HuH-7 (cell line): ENCODE results near the gene TOX2.

Experiments used
- DNase-seq: peaks from one replicate; pipeline ENCODE4 v3.0.0; 2011; ENCODE audit warnings: low spot score

The TOX2 gene

GRCh38 chr20:44075950-44076232 lies 161.2 kb downstream of the TOX2 start:
- DNase-seq, result no peak

GRCh38 chr20:44079291-44079690 lies 164.6 kb downstream of the TOX2 start:
- DNase-seq, result no peak

GRCh38 chr20:44080064-44080463 lies 165.4 kb downstream of the TOX2 start:
- DNase-seq, result no peak

- DNase-seq, result peak; percentile 84
Measured at GRCh38 chr20:44080646-44081267, 166.1 kb downstream of the TOX2 start.

- DNase-seq, result no peak
Measured at GRCh38 chr20:44081476-44081875, 166.8 kb downstream of the TOX2 start.

GRCh38 chr20:44081888-44082287 lies 167.2 kb downstream of the TOX2 start:
- no peak for DNase-seq

GRCh38 chr20:44083220-44083933 lies 168.7 kb downstream of the TOX2 start:
- DNase-seq, result no peak

GRCh38 chr20:44084439-44084838 lies 169.8 kb downstream of the TOX2 start:
- DNase-seq, result no peak

GRCh38 chr20:44084891-44085290 lies 170.2 kb downstream of the TOX2 start:
- DNase-seq, result no peak

- DNase-seq, result no peak
Measured at GRCh38 chr20:44085616-44086434, 171.2 kb downstream of the TOX2 start.

GRCh38 chr20:44087051-44087856 lies 172.6 kb downstream of the TOX2 start:
- no peak for DNase-seq

- no peak for DNase-seq
Measured at GRCh38 chr20:44087857-44088120, 173.1 kb downstream of the TOX2 start.

- no peak for DNase-seq
Measured at GRCh38 chr20:44089987-44090674, 175.5 kb downstream of the TOX2 start.

GRCh38 chr20:44091026-44091425 lies 176.4 kb downstream of the TOX2 start:
- no peak for DNase-seq

- DNase-seq, result no peak
Measured at GRCh38 chr20:44092551-44093248, 178.0 kb downstream of the TOX2 start.

GRCh38 chr20:44093249-44093582 lies 178.6 kb downstream of the TOX2 start:
- no peak for DNase-seq

- no peak for DNase-seq
Measured at GRCh38 chr20:44095831-44096230, 181.2 kb downstream of the TOX2 start.

- DNase-seq, result no peak
Measured at GRCh38 chr20:44097521-44098255, 183.0 kb downstream of the TOX2 start.

GRCh38 chr20:44098256-44098630 lies 183.6 kb downstream of the TOX2 start:
- DNase-seq, result no peak

- DNase-seq, result no peak
Measured at GRCh38 chr20:44098657-44099056, 184.0 kb downstream of the TOX2 start.

GRCh38 chr20:44099832-44100231 lies 185.2 kb downstream of the TOX2 start:
- DNase-seq, result no peak
